ACC112 (cell line): ENCODE results near the gene AXDND1.
A peak's percentile ranks its signal among the peaks of the same experiment; 100 is the strongest.

Experiments used
- H2AFZ ChIP-seq: fragments of 200-600 bp; sonication (generic); one replicate; pipeline ENCODE4 v1.6.0; 2017; ENCODE audit warnings: antibody characterized with exemption, low read length; ENCODE audit not compliant: unreplicated experiment
- H3K27ac ChIP-seq: fragments of 200-600 bp; sonication (generic); 2 replicates; pipeline ENCODE4 v1.5.1; 2014; ENCODE audit warnings: low read depth, mild to moderate bottlenecking, antibody characterized with exemption, low read length, moderate library complexity
- H3K27me3 ChIP-seq: fragments of 200-600 bp; sonication (generic); 2 replicates; pipeline ENCODE4 v1.6.1; 2014; ENCODE audit warnings: mild to moderate bottlenecking, antibody characterized with exemption, low read length, moderate library complexity, mixed read lengths; ENCODE audit not compliant: insufficient read depth
- H3K36me3 ChIP-seq: fragments of 200-600 bp; sonication (generic); 2 replicates; pipeline ENCODE4 v1.6.1; 2016; ENCODE audit warnings: mild to moderate bottlenecking, antibody characterized with exemption, low read length, moderate library complexity, mixed read lengths; ENCODE audit not compliant: insufficient read depth
- H3K4me1 ChIP-seq: fragments of 200-600 bp; sonication (generic); one replicate; pipeline ENCODE4 v1.6.1; 2016; ENCODE audit warnings: low read length, mixed read lengths; ENCODE audit not compliant: insufficient read depth, unreplicated experiment, control insufficient read depth
- H3K4me3 ChIP-seq: fragments of 200-600 bp; sonication (generic); 2 replicates; pipeline ENCODE4 v1.5.1; 2014; ENCODE audit warnings: mild to moderate bottlenecking, low read depth, low read length
- H3K79me2 ChIP-seq: fragments of 200-600 bp; sonication (generic); one replicate; pipeline ENCODE4 v1.6.0; 2016; ENCODE audit warnings: low read length; ENCODE audit not compliant: control insufficient read depth, unreplicated experiment, insufficient read depth

AXDND1 gene

GRCh38 chr1:179575497-179576314, 209.9 kb downstream of the AXDND1 start, which contains the start of gene NPHS2:
Gene NPHS2, minus strand, starts transcription at chr1:179575948. Its CDS starts 84 bp downstream, at chr1:179575864.
- no peaks in the 10 kb centered on the region for H3K4me1 ChIP-seq
- no peaks in the 10 kb centered on the region for H3K36me3 ChIP-seq
- H3K27ac ChIP-seq: no peak within 1 kb of the TSS
- peaks cover 63% of the 10 kb centered on the region for H3K27me3 ChIP-seq
- H3K79me2 ChIP-seq: no peaks in the 10 kb centered on the region
- no peak within 1 kb of the TSS for H2AFZ ChIP-seq
- no peak within 1 kb of the TSS for H3K4me3 ChIP-seq

- no peaks in the 10 kb centered on the region for H3K79me2 ChIP-seq
- H3K36me3 ChIP-seq: no peaks in the 10 kb centered on the region
- no peak overlapping the region for H2AFZ ChIP-seq
- no peak overlapping the region for H3K27ac ChIP-seq
- H3K4me1 ChIP-seq: no peaks in the 10 kb centered on the region
- no peak overlapping the region for H3K4me3 ChIP-seq
- H3K27me3 ChIP-seq: peaks cover 63% of the 10 kb centered on the region
Observed at GRCh38 chr1:179576509-179576908, 210.7 kb downstream of the AXDND1 start.

GRCh38 chr1:179583771-179584320, 218.1 kb downstream of the AXDND1 start:
- no peaks in the 10 kb centered on the region for H3K79me2 ChIP-seq
- H3K4me1 ChIP-seq: no peaks in the 10 kb centered on the region
- H2AFZ ChIP-seq: no peak overlapping the region
- no peak overlapping the region for H3K4me3 ChIP-seq
- no peak overlapping the region for H3K27ac ChIP-seq
- no peaks in the 10 kb centered on the region for H3K36me3 ChIP-seq
- peaks cover 46% of the 10 kb centered on the region for H3K27me3 ChIP-seq

GRCh38 chr1:179586107-179586823, 220.5 kb downstream of the AXDND1 start:
- Histone ChIP-seq H2AFZ (no peak overlapping the region), H3K4me3 (peak overlapping the region; percentile 33; the same call in 1 of the 2 replicates), H3K27me3 (peaks cover 52% of the 10 kb centered on the region), H3K27ac (no peak overlapping the region), H3K79me2 (no peaks in the 10 kb centered on the region), H3K4me1 (no peaks in the 10 kb centered on the region), H3K36me3 (no peaks in the 10 kb centered on the region)

- no peak overlapping the region for H3K4me3 ChIP-seq
- no peaks in the 10 kb centered on the region for H3K36me3 ChIP-seq
- no peak overlapping the region for H2AFZ ChIP-seq
- no peaks in the 10 kb centered on the region for H3K79me2 ChIP-seq
- no peaks in the 10 kb centered on the region for H3K4me1 ChIP-seq
- H3K27ac ChIP-seq: no peak overlapping the region
- peaks cover 57% of the 10 kb centered on the region for H3K27me3 ChIP-seq
Observed at GRCh38 chr1:179587336-179587735, 221.6 kb downstream of the AXDND1 start.

- Histone ChIP-seq H3K79me2 (no peaks in the 10 kb centered on the region), H3K27ac (no peak overlapping the region), H3K27me3 (peaks cover 66% of the 10 kb centered on the region), H2AFZ (no peak overlapping the region), H3K4me3 (no peak overlapping the region), H3K4me1 (no peaks in the 10 kb centered on the region), H3K36me3 (no peaks in the 10 kb centered on the region)
Observed at GRCh38 chr1:179588425-179589024, 222.8 kb downstream of the AXDND1 start.

GRCh38 chr1:179589509-179589908, 223.7 kb downstream of the AXDND1 start:
- Histone ChIP-seq H3K4me1 (no peaks in the 10 kb centered on the region), H3K27ac (no peak overlapping the region), H3K36me3 (no peaks in the 10 kb centered on the region), H3K27me3 (peaks cover 72% of the 10 kb centered on the region), H3K4me3 (no peak overlapping the region), H3K79me2 (no peaks in the 10 kb centered on the region), H2AFZ (no peak overlapping the region)

- H3K79me2 ChIP-seq: no peaks in the 10 kb centered on the region
- H3K4me1 ChIP-seq: no peaks in the 10 kb centered on the region
- no peak overlapping the region for H3K4me3 ChIP-seq
- peaks cover 67% of the 10 kb centered on the region for H3K27me3 ChIP-seq
- H2AFZ ChIP-seq: no peak overlapping the region
- H3K27ac ChIP-seq: no peak overlapping the region
- no peaks in the 10 kb centered on the region for H3K36me3 ChIP-seq
Observed at GRCh38 chr1:179590671-179591070, 224.9 kb downstream of the AXDND1 start.

- peaks cover 65% of the 10 kb centered on the region for H3K27me3 ChIP-seq
- H3K27ac ChIP-seq: no peak overlapping the region
- H3K79me2 ChIP-seq: no peaks in the 10 kb centered on the region
- no peak overlapping the region for H2AFZ ChIP-seq
- H3K4me3 ChIP-seq: no peak overlapping the region
- H3K4me1 ChIP-seq: no peaks in the 10 kb centered on the region
- H3K36me3 ChIP-seq: no peaks in the 10 kb centered on the region
Observed at GRCh38 chr1:179591253-179591591, 225.5 kb downstream of the AXDND1 start.

GRCh38 chr1:179591592-179592580, 226.1 kb downstream of the AXDND1 start, which contains the start of gene TDRD5:
Gene TDRD5, plus strand, starts transcription at chr1:179591832. Its CDS starts 784 bp downstream, at chr1:179592616.
- Histone ChIP-seq H3K36me3 (no peaks in the 10 kb centered on the region), H3K4me3 (no peak within 1 kb of the TSS), H3K27me3 (peaks cover 63% of the 10 kb centered on the region), H3K27ac (no peak within 1 kb of the TSS), H2AFZ (no peak within 1 kb of the TSS), H3K79me2 (no peaks in the 10 kb centered on the region), H3K4me1 (no peaks in the 10 kb centered on the region)
